NCI-H1048 (cell line): ENCODE results near the gene NFIL3.
"Not testable (repeated sequence)": the region's sequence is repeated elsewhere in the genome, so short reads cannot be mapped to it uniquely, and the experiment has no call there.

Experiments
- DNase-seq: peaks from one replicate; lab custom pipeline; 2025; lab: John Stamatoyannopoulos, UW

The NFIL3 gene

GRCh38 chr9:91395106-91395552 lies 28.5 kb downstream of the NFIL3 start:
- no peak for DNase-seq

GRCh38 chr9:91393826-91394225 lies 29.8 kb downstream of the NFIL3 start:
- no peak for DNase-seq

- no peak for DNase-seq
Measured at GRCh38 chr9:91392435-91392834, 31.2 kb downstream of the NFIL3 start.

- DNase-seq: no peak
Measured at GRCh38 chr9:91391818-91392217, 31.8 kb downstream of the NFIL3 start.

GRCh38 chr9:91391412-91391811 lies 32.2 kb downstream of the NFIL3 start:
- no peak for DNase-seq

- DNase-seq: not testable (repeated sequence)
Measured at GRCh38 chr9:91389686-91390085, 33.9 kb downstream of the NFIL3 start.

- no peak for DNase-seq
Measured at GRCh38 chr9:91386765-91387164, 36.9 kb downstream of the NFIL3 start.

GRCh38 chr9:91384954-91385353 lies 38.7 kb downstream of the NFIL3 start:
- DNase-seq: no peak

GRCh38 chr9:91383577-91383976 lies 40.1 kb downstream of the NFIL3 start:
- DNase-seq: no peak

GRCh38 chr9:91382298-91382697 lies 41.3 kb downstream of the NFIL3 start:
- DNase-seq: no peak

GRCh38 chr9:91379426-91379825 lies 44.2 kb downstream of the NFIL3 start:
- DNase-seq: no peak

GRCh38 chr9:91378695-91379127 lies 44.9 kb downstream of the NFIL3 start:
- DNase-seq: no peak

GRCh38 chr9:91378054-91378453 lies 45.6 kb downstream of the NFIL3 start:
- not testable (repeated sequence) for DNase-seq

GRCh38 chr9:91376239-91376638 lies 47.4 kb downstream of the NFIL3 start:
- no peak for DNase-seq

GRCh38 chr9:91374939-91375338 lies 48.7 kb downstream of the NFIL3 start:
- no peak for DNase-seq

GRCh38 chr9:91371894-91372293 lies 51.7 kb downstream of the NFIL3 start:
- DNase-seq: no peak

GRCh38 chr9:91370006-91370405 lies 53.6 kb downstream of the NFIL3 start:
- not testable (repeated sequence) for DNase-seq

GRCh38 chr9:91364702-91365101 lies 58.9 kb downstream of the NFIL3 start:
- no peak for DNase-seq

- DNase-seq: no peak
Measured at GRCh38 chr9:91364005-91364404, 59.6 kb downstream of the NFIL3 start.

GRCh38 chr9:91362051-91362611 lies 61.5 kb downstream of the NFIL3 start:
- DNase-seq: no peak

- peak; percentile 56 for DNase-seq
Measured at GRCh38 chr9:91361291-91362050, 62.2 kb downstream of the NFIL3 start, which contains the start of gene AUH. AUH (minus strand) TSS chr9:91361918; CDS start chr9:91361889, 29 bp downstream.

- DNase-seq: no peak
Measured at GRCh38 chr9:91360551-91361290, 62.9 kb downstream of the NFIL3 start.
